ENCODE results near the gene ITIH5. TPM values are rescaled to one million over a fixed set of nuclear protein-coding genes. Genes with fewer than 3 reads are reported as not detected.

The ITIH5 gene
- total and polyA plus RNA-seq, 9 of the 15 experiments (the other 6 are each of a cell fraction or from before 2014, with no cell fraction given) = 0.52 to 4.5 (median 2.6) TPM

DNA sequence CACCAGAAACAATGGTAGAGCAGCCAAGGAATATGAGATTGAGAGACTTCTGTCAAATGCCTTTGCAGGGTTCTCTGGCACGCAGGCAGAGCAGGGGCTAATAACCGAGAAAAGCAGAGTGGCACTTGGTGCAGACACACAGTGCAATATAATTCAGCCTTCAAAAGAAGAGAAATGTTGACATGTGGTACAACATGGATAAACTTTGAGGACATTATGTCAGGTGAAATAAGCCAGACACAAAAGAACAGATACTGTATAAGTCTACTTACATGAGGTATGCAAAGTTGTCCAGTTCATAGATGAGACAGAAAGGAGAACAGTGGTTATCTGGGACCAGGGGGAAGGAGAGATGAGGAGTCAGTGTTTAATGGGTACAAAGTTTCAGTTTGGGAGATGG lies 41.8 kb downstream of the ITIH5 start (continued):
- no peak for TF ChIP-seq MGA (IDR thresholded peaks at IDR 0.05)
- TF ChIP-seq SRSF9 (IDR thresholded peaks at IDR 0.05; ENCODE audit: borderline replicate concordance, low read depth, low read length) = no peak
- no peak for TF ChIP-seq CBFA2T2 (conservative IDR thresholded peaks at IDR 0.05)
- no peak for TF ChIP-seq TAF9B (IDR thresholded peaks at IDR 0.05; ENCODE audit: partially characterized antibody)
